ENCODE results near the gene NKTR. TPM values are rescaled to one million over a fixed set of nuclear protein-coding genes. Genes with fewer than 3 reads are reported as not detected.

NKTR gene
- polyA plus RNA-seq, 1 donor (not counting 4 experiments of a cell fraction or from before 2014, with no cell fraction given) = 38.6 TPM

DNA sequence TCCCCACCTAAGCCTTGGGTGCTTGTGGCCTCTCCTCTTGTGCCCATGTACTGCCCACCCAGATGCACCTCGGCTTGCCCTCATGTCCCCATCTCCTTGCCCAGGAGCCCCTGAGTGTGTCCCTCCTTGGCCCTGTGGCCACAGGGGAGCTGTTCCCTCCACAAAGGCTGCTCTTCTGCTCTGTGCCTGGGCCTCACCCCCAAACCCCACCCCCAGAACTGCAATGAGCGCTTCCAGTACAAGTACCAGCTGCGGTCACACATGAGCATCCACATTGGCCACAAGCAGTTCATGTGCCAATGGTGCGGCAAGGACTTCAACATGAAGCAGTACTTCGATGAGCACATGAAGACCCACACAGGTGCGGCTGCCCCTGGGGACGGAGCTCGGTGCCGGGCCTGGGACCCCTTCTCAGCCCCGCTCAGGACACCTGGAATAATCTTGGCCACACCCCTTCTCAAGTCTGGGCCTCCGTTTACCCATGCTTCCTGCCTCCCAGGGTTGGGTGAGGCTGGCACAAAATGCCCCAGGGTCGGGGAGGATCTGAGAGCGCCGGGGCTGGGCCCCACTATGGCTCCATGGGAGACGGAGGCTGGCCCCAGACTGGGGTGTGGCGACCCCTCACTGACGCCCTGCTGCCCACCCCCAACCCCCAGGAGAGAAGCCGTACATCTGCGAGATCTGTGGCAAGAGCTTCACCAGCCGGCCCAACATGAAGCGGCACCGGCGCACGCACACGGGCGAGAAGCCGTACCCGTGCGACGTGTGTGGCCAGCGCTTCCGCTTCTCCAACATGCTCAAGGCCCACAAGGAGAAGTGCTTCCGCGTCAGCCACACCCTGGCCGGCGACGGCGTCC lies 63.3 kb downstream of the NKTR start:
- Histone ChIP-seq H2AFZ (ENCODE audit: control insufficient read depth, low read length) (no peak overlapping the region), H3K9me1 (ENCODE audit: control insufficient read depth, extremely low read depth, insufficient read depth, low read length) (no peaks in the 10 kb centered on the region), H3K36me3 (ENCODE audit: control insufficient read depth in 2 of 2, extremely low read depth in 1 of 2, insufficient read depth in 2 of 2, low read length in 2 of 2) (peaks cover 11 to 14% of the 10 kb centered on the region in 2 experiments), H3K9ac (ENCODE audit: control insufficient read depth, extremely low read depth, insufficient read depth, low read length) (no peak overlapping the region), H3K27me3 (ENCODE audit: control insufficient read depth, extremely low read depth, insufficient read depth, low read length) (no peaks in the 10 kb centered on the region), H4K20me1 (ENCODE audit: control insufficient read depth, extremely low read depth, insufficient read depth, low read length) (no peaks in the 10 kb centered on the region), H3K4me1 (ENCODE audit: control insufficient read depth, extremely low read depth, insufficient read depth, low read length) (peaks cover 4% of the 10 kb centered on the region), H3K4me2 (ENCODE audit: control insufficient read depth, extremely low read depth, insufficient read depth, low read depth, low read length) (no peak overlapping the region), H3K4me3 (ENCODE audit: control insufficient read depth in 2 of 3, extremely low read depth in 1 of 3, insufficient read depth in 2 of 3, low read depth in 1 of 3, low read length in 3 of 3) (no peak overlapping the region), H3K9me3 (ENCODE audit: control insufficient read depth, low read depth, low read length) (no peaks in the 10 kb centered on the region), H3K79me2 (ENCODE audit: control insufficient read depth, insufficient read depth, low read length) (no peaks in the 10 kb centered on the region), H3K27ac (ENCODE audit: control insufficient read depth, insufficient read depth, low read length) (no peak overlapping the region)
- dilution Hi-C loops (cut with MboI; ENCODE audit: extremely low pct_ligation_motif_present, low sequenced_read_pairs) = no loop called here
- no peak for TF ChIP-seq EZH2 (IDR thresholded peaks at IDR 0.05; ENCODE audit: low read length)
- TF ChIP-seq, protein P1, sequence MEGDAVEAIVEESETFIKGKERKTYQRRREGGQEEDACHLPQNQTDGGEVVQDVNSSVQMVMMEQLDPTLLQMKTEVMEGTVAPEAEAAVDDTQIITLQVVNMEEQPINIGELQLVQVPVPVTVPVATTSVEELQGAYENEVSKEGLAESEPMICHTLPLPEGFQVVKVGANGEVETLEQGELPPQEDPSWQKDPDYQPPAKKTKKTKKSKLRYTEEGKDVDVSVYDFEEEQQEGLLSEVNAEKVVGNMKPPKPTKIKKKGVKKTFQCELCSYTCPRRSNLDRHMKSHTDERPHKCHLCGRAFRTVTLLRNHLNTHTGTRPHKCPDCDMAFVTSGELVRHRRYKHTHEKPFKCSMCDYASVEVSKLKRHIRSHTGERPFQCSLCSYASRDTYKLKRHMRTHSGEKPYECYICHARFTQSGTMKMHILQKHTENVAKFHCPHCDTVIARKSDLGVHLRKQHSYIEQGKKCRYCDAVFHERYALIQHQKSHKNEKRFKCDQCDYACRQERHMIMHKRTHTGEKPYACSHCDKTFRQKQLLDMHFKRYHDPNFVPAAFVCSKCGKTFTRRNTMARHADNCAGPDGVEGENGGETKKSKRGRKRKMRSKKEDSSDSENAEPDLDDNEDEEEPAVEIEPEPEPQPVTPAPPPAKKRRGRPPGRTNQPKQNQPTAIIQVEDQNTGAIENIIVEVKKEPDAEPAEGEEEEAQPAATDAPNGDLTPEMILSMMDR (optimal IDR thresholded peaks at IDR 0.05 in 1 of 3, IDR thresholded peaks at IDR 0.05 in 1 of 3, conservative IDR thresholded peaks at IDR 0.05 in 1 of 3; ENCODE audit: extremely low read depth in 1 of 3, insufficient read depth in 2 of 3, low read length in 3 of 3) = no peak
- no peak for FAIRE-seq
- DNase-seq (ENCODE audit: low read depth, low spot score) = no peak

DNA sequence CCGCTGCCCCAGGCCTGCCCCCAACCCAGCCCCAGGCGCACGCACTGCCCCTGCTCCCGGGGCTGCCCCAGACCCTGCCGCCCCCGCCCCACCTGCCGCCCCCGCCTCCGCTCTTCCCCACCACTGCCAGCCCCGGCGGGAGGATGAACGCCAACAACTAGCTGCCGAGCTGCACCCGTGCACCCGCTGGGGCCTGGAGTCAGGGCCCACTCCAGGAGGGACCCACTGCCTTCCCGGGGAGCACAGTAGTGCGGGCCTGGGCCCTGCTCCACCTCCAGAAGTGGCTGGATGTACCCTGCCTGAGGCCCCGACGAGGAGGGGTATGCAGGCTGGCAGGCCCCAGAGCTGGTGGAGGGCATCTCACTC lies 63.9 kb downstream of the NKTR start:
- Histone ChIP-seq H3K4me2 (ENCODE audit: control insufficient read depth, extremely low read depth, insufficient read depth, low read depth, low read length) (no peak overlapping the region), H3K27me3 (ENCODE audit: control insufficient read depth, extremely low read depth, insufficient read depth, low read length) (no peaks in the 10 kb centered on the region), H2AFZ (ENCODE audit: control insufficient read depth, low read length) (no peak overlapping the region), H3K9me3 (ENCODE audit: control insufficient read depth, low read depth, low read length) (no peaks in the 10 kb centered on the region), H4K20me1 (ENCODE audit: control insufficient read depth, extremely low read depth, insufficient read depth, low read length) (no peaks in the 10 kb centered on the region), H3K79me2 (ENCODE audit: control insufficient read depth, insufficient read depth, low read length) (no peaks in the 10 kb centered on the region), H3K36me3 (ENCODE audit: control insufficient read depth in 2 of 2, extremely low read depth in 1 of 2, insufficient read depth in 2 of 2, low read length in 2 of 2) (peaks cover 11 to 14% of the 10 kb centered on the region in 2 experiments), H3K9me1 (ENCODE audit: control insufficient read depth, extremely low read depth, insufficient read depth, low read length) (no peaks in the 10 kb centered on the region), H3K27ac (ENCODE audit: control insufficient read depth, insufficient read depth, low read length) (no peak overlapping the region), H3K9ac (ENCODE audit: control insufficient read depth, extremely low read depth, insufficient read depth, low read length) (no peak overlapping the region), H3K4me1 (ENCODE audit: control insufficient read depth, extremely low read depth, insufficient read depth, low read length) (peaks cover 4% of the 10 kb centered on the region), H3K4me3 (ENCODE audit: control insufficient read depth in 2 of 3, extremely low read depth in 1 of 3, insufficient read depth in 2 of 3, low read depth in 1 of 3, low read length in 3 of 3) (no peak overlapping the region)
- dilution Hi-C loops (cut with MboI; ENCODE audit: extremely low pct_ligation_motif_present, low sequenced_read_pairs) = no loop called here
- TF ChIP-seq, protein P1 (optimal IDR thresholded peaks at IDR 0.05 in 1 of 3, IDR thresholded peaks at IDR 0.05 in 1 of 3, conservative IDR thresholded peaks at IDR 0.05 in 1 of 3; ENCODE audit: extremely low read depth in 1 of 3, insufficient read depth in 2 of 3, low read length in 3 of 3) = no peak
- no peak for TF ChIP-seq EZH2 (IDR thresholded peaks at IDR 0.05; ENCODE audit: low read length)
- FAIRE-seq (no peak), DNase-seq (ENCODE audit: low read depth, low spot score) (no peak)

All from keratinocyte (primary cell).